Astrocyte (in vitro differentiated cells and primary cell): ENCODE data around the gene MADD. TPM values are rescaled to one million over a fixed set of nuclear protein-coding genes. Genes with fewer than 3 reads are reported as not detected.

ENCODE experiments used
- DNase-seq: peaks from one replicate; pipeline ENCODE4 v3.0.0-alpha.2; 2010; ENCODE audit warnings: low read depth
- FAIRE-seq: peaks from 2 replicates; lab custom pipeline; 2011; peaks lifted over from hg19 to GRCh38; lab: Jason Lieb, UNC
- H2AFZ ChIP-seq: 2 replicates; pipeline ENCODE4 v1.6.0; 2012; ENCODE audit warnings: low read depth, low read length, inconsistent platforms
- H3K27ac ChIP-seq: 2 replicates; pipeline ENCODE4 v1.5.1; 2011; ENCODE audit warnings: low read depth, low read length, inconsistent platforms
- H3K27me3 ChIP-seq: 2 replicates; pipeline ENCODE4 v1.6.0; 2011; ENCODE audit warnings: low read length, inconsistent platforms; ENCODE audit not compliant: insufficient read depth
- H3K36me3 ChIP-seq: 2 replicates; pipeline ENCODE4 v1.5.1; 2011; ENCODE audit warnings: low read length, inconsistent platforms; ENCODE audit not compliant: insufficient read depth
- H3K4me1 ChIP-seq: 2 replicates; pipeline ENCODE4 v1.5.1; 2011; ENCODE audit warnings: low read length, inconsistent platforms; ENCODE audit not compliant: insufficient read depth
- H3K4me2 ChIP-seq: 2 replicates; pipeline ENCODE4 v1.6.0; 2012; ENCODE audit warnings: low read length, inconsistent platforms
- H3K4me3 ChIP-seq: 2 replicates; pipeline ENCODE4 v1.5.1; 2011; ENCODE audit warnings: low read depth, mild to moderate bottlenecking, low read length, inconsistent platforms; ENCODE audit not compliant: insufficient read depth
- H3K79me2 ChIP-seq: 2 replicates; pipeline ENCODE4 v1.6.0; 2012; ENCODE audit warnings: mild to moderate bottlenecking, low read length, inconsistent platforms; ENCODE audit not compliant: insufficient read depth
- H3K9ac ChIP-seq: 2 replicates; pipeline ENCODE4 v1.6.0; 2012; ENCODE audit warnings: mild to moderate bottlenecking, low read length, inconsistent platforms
- H3K9me3 ChIP-seq: 2 replicates; pipeline ENCODE4 v1.5.1; 2012; ENCODE audit warnings: low read depth, mild to moderate bottlenecking, low read length, inconsistent platforms; ENCODE audit not compliant: insufficient read depth
- H4K20me1 ChIP-seq: 2 replicates; pipeline ENCODE4 v1.6.0; 2012; ENCODE audit warnings: low read length, inconsistent platforms; ENCODE audit not compliant: insufficient read depth
- H3K27ac Mint-ChIP-seq: one replicate; pipeline ENCODE4 v1.8.0; 2021; ENCODE audit warnings: mild to moderate bottlenecking, mixed read lengths; ENCODE audit not compliant: unreplicated experiment
- H3K27me3 Mint-ChIP-seq: one replicate; pipeline ENCODE4 v1.8.0; 2021; ENCODE audit warnings: low read depth, mixed read lengths; ENCODE audit not compliant: unreplicated experiment
- H3K36me3 Mint-ChIP-seq: one replicate; pipeline ENCODE4 v1.8.0; 2021; ENCODE audit warnings: low read depth, mixed read lengths; ENCODE audit not compliant: unreplicated experiment
- H3K4me1 Mint-ChIP-seq: one replicate; pipeline ENCODE4 v1.8.0; 2021; ENCODE audit warnings: low read depth, mixed read lengths; ENCODE audit not compliant: unreplicated experiment
- H3K4me3 Mint-ChIP-seq: one replicate; pipeline ENCODE4 v1.8.0; 2021; ENCODE audit warnings: mild to moderate bottlenecking, moderate library complexity, mixed read lengths; ENCODE audit not compliant: unreplicated experiment
- H3K9me3 Mint-ChIP-seq: one replicate; pipeline ENCODE4 v1.8.0; 2021; ENCODE audit warnings: mild to moderate bottlenecking, mixed read lengths; ENCODE audit not compliant: unreplicated experiment
- EZH2 ChIP-seq: IDR thresholded peaks from 2 replicates; pipeline ENCODE4 v1.6.1; 2012; ENCODE audit warnings: mild to moderate bottlenecking, low read length, inconsistent platforms; ENCODE audit not compliant: insufficient read depth
- total RNA-seq: library from RNA; stranded (reverse); gene quantifications from 2 replicates; pipeline ENCODE4 v1.2.1, GENCODE V29; 2021
- TF ChIP-seq, protein P1 (sequence below): IDR thresholded peaks from 2 replicates; pipeline ENCODE4 v1.5.1; 2011; ENCODE audit warnings: low read depth, mild to moderate bottlenecking, inconsistent platforms, low read length, moderate library complexity; ENCODE audit not compliant: insufficient read depth

MADD gene
- total RNA-seq, 1 donor from 2014 or later, result 22.9 TPM

DNA sequence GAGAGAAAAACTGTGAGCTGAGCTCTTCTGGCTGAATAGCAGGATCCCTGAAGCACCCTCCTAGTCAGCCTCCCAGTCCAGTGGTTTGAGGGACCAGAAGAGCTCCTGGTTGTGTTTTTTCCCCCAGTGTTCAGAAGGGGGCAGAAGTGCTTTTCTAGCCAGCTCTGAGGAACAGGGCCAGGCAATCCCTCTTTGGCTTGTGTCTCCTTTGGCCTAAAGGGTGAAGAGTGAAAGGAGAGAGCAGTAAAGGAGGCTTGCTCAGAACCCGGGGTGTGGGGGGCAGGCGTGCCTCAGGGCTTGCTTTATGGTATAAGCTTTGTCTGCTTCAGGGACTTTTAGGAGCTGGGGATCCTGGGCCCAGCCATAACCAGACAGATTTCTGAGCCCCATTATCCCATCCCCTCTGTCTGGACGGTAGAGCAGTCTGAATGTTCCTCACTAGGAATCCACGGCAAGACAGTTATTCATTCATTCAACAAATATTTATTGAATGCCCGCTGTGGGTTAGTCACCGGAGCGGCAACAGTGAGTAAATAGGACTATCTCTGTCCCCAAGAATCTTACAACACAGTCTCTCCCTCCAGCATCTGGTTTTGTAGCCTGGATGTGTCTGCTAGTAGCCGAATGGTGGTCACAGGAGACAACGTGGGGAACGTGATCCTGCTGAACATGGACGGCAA, 35.8 kb upstream of the MADD start:
- Histone ChIP-seq H3K27me3 (no peaks in the 10 kb centered on the region), H3K9me3 (no peaks in the 10 kb centered on the region), H2AFZ (peak overlapping the region; percentile 12), H3K4me2 (peak overlapping the region; percentile 78), H3K9ac (peak overlapping the region; percentile 65), H3K27ac (peak overlapping the region; percentile 76), H3K79me2 (no peaks in the 10 kb centered on the region), H3K4me1 (peaks cover 19% of the 10 kb centered on the region), H3K36me3 (peaks cover 8% of the 10 kb centered on the region), H3K4me3 (peak overlapping the region; percentile 20), H4K20me1 (no peaks in the 10 kb centered on the region)
- H3K27ac Mint-ChIP-seq, result peak overlapping the region; percentile 43
- peak overlapping the region; percentile 14 for H3K4me3 Mint-ChIP-seq
- no peaks in the 10 kb centered on the region for H3K27me3 Mint-ChIP-seq
- TF ChIP-seq EZH2, result no peak
- TF ChIP-seq, protein P1, sequence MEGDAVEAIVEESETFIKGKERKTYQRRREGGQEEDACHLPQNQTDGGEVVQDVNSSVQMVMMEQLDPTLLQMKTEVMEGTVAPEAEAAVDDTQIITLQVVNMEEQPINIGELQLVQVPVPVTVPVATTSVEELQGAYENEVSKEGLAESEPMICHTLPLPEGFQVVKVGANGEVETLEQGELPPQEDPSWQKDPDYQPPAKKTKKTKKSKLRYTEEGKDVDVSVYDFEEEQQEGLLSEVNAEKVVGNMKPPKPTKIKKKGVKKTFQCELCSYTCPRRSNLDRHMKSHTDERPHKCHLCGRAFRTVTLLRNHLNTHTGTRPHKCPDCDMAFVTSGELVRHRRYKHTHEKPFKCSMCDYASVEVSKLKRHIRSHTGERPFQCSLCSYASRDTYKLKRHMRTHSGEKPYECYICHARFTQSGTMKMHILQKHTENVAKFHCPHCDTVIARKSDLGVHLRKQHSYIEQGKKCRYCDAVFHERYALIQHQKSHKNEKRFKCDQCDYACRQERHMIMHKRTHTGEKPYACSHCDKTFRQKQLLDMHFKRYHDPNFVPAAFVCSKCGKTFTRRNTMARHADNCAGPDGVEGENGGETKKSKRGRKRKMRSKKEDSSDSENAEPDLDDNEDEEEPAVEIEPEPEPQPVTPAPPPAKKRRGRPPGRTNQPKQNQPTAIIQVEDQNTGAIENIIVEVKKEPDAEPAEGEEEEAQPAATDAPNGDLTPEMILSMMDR, result no peak
- H3K9me3 Mint-ChIP-seq, result no peaks in the 10 kb centered on the region
- H3K36me3 Mint-ChIP-seq, result peaks cover 23% of the 10 kb centered on the region
- DNase-seq, result peak; percentile 54
- peaks cover 26% of the 10 kb centered on the region for H3K4me1 Mint-ChIP-seq
- peak; percentile 29 for FAIRE-seq

DNA sequence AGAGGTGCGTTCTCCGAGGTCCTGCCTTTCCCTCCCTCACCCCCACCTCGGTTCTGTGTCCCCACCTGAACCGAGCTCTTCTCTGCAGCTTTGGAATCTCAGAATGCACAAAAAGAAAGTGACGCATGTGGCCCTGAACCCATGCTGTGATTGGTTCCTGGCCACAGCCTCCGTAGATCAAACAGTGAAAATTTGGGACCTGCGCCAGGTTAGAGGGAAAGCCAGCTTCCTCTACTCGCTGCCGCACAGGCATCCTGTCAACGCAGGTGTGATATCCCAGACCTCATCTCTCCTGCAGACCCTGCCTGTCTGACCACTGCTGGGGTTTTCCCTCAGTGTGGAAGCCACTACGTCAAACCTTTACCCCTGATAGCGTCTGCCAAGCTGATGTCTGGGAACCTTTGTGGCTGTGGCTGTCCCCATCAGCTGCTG, 35.2 kb upstream of the MADD start:
- Histone ChIP-seq H3K36me3 (peaks cover 13% of the 10 kb centered on the region), H3K4me1 (peaks cover 19% of the 10 kb centered on the region), H3K4me3 (no peak overlapping the region), H3K9me3 (no peaks in the 10 kb centered on the region), H4K20me1 (no peaks in the 10 kb centered on the region), H3K79me2 (no peaks in the 10 kb centered on the region), H3K4me2 (peak overlapping the region; percentile 78), H3K27ac (peak overlapping the region; percentile 76), H3K9ac (peak overlapping the region; percentile 65), H2AFZ (no peak overlapping the region), H3K27me3 (no peaks in the 10 kb centered on the region)
- peaks cover 23% of the 10 kb centered on the region for H3K36me3 Mint-ChIP-seq
- peak overlapping the region; percentile 43 for H3K27ac Mint-ChIP-seq
- peaks cover 26% of the 10 kb centered on the region for H3K4me1 Mint-ChIP-seq
- H3K9me3 Mint-ChIP-seq, result no peaks in the 10 kb centered on the region
- no peaks in the 10 kb centered on the region for H3K27me3 Mint-ChIP-seq
- peak; percentile 24 for DNase-seq
- H3K4me3 Mint-ChIP-seq, result no peak overlapping the region
- FAIRE-seq, result no peak
- TF ChIP-seq, protein P1, result no peak
- no peak for TF ChIP-seq EZH2

DNA sequence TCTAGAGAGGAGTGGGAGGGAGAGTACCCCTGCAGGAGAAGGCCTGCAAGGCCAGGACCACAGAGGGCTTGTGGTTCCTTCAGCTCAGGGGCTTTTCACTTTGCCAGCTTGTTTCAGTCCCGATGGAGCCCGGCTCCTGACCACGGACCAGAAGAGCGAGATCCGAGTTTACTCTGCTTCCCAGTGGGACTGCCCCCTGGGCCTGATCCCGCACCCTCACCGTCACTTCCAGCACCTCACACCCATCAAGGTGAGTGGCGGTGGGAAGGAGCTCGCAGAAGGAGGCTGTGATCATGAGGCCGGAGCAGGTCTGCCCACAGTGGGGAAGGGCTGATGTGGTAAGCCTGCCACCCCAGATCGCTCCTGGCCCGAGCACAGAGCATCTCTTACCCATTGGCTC, 34.8 kb upstream of the MADD start:
- H3K36me3 Mint-ChIP-seq, result peaks cover 27% of the 10 kb centered on the region
- no peak overlapping the region for H3K27ac Mint-ChIP-seq

More for the DNA sequence above, 34.8 kb upstream of the MADD start:
- Histone ChIP-seq H3K9ac (peak overlapping the region; percentile 65), H3K4me1 (peaks cover 19% of the 10 kb centered on the region), H3K79me2 (no peaks in the 10 kb centered on the region), H3K27ac (peak overlapping the region; percentile 76), H4K20me1 (no peaks in the 10 kb centered on the region), H3K36me3 (peaks cover 13% of the 10 kb centered on the region), H3K4me3 (no peak overlapping the region), H3K27me3 (no peaks in the 10 kb centered on the region), H3K9me3 (no peaks in the 10 kb centered on the region), H3K4me2 (peak overlapping the region; percentile 78), H2AFZ (no peak overlapping the region)
- TF ChIP-seq, protein P1, result no peak
- TF ChIP-seq EZH2, result no peak
- DNase-seq, result no peak
- H3K4me3 Mint-ChIP-seq, result no peak overlapping the region
- no peaks in the 10 kb centered on the region for H3K9me3 Mint-ChIP-seq
- H3K4me1 Mint-ChIP-seq, result peaks cover 26% of the 10 kb centered on the region
- no peaks in the 10 kb centered on the region for H3K27me3 Mint-ChIP-seq
- no peak for FAIRE-seq
